T-cell (primary cell): ENCODE results near the gene ADCY10. TPM values are rescaled to one million over a fixed set of nuclear protein-coding genes. Genes with fewer than 3 reads are reported as not detected.

Experiments used
- ATAC-seq, 4 experiments: fragments of 200-7000 bp in 3 of 4; fragments of 150-1000 bp in 1 of 4; cut with Tn5 transposase; replicated peaks in 1 of 4; 1 replicate in 3 of 4; 2 replicates in 1 of 4; pipeline ENCODE4 v1.10.0; 2021; ENCODE audit warnings: moderate library complexity in 3 of 4, mild to moderate bottlenecking in 2 of 4, moderate number of reproducible peaks in 1 of 4
- CTCF ChIA-PET, 2 donors: fragments of 300-600 bp; sonication (Branson Sonifier 250); formaldehyde crosslinking; loops; one replicate each; lab custom pipeline; 2022; ENCODE audit warnings: antibody characterized with exemption in 2 of 2; lab: Charles Lee
- POLR2A ChIA-PET, 2 donors: fragments of 300-600 bp; sonication (Branson Sonifier 250); formaldehyde crosslinking; loops; one replicate each; lab custom pipeline; 2022; ENCODE audit warnings: antibody characterized with exemption in 2 of 2; lab: Charles Lee
- DNase-seq, 35 experiments: peaks; one replicate each; pipeline versions ENCODE4 v3.0.0 to v3.0.0-alpha.2; 2013 to 2023
- H3K27ac ChIP-seq: one replicate; pipeline ENCODE4 v1.5.1; 2013; ENCODE audit warnings: low read length
- H3K27me3 ChIP-seq, 2 experiments: replicated peaks in 1 of 2; 1 replicate in 1 of 2; 2 replicates in 1 of 2; pipeline versions ENCODE4 v1.6.1 to v1.7.0; 2013; ENCODE audit warnings: low read length in 1 of 2, mixed read lengths in 1 of 2; ENCODE audit not compliant: control insufficient read depth in 2 of 2, insufficient read depth in 2 of 2; ENCODE audit errors: extremely low read depth in 1 of 2
- H3K36me3 ChIP-seq, 2 donors: 1 replicate in 1 of 2; 2 replicates in 1 of 2; pipeline versions ENCODE4 v1.6.1 to v1.7.0; 2013; ENCODE audit warnings: low read length in 1 of 2; ENCODE audit not compliant: control insufficient read depth in 2 of 2, insufficient read depth in 1 of 2; ENCODE audit errors: extremely low read depth in 1 of 2
- H3K4me1 ChIP-seq, 2 experiments: 1 replicate in 1 of 2; 2 replicates in 1 of 2; pipeline versions ENCODE4 v1.6.1 to v1.7.0; 2013; ENCODE audit warnings: low read length in 2 of 2, mixed read lengths in 1 of 2; ENCODE audit not compliant: insufficient read depth in 2 of 2, control insufficient read depth in 1 of 2; ENCODE audit errors: extremely low read depth in 1 of 2
- H3K4me3 ChIP-seq, 2 donors: 1 replicate in 1 of 2; 2 replicates in 1 of 2; pipeline versions ENCODE4 v1.5.1 to v1.7.0; 2013; ENCODE audit warnings: mild to moderate bottlenecking in 2 of 2, low read length in 1 of 2, moderate library complexity in 1 of 2; ENCODE audit not compliant: control insufficient read depth in 1 of 2; ENCODE audit errors: extremely low read depth in 1 of 2
- H3K9me3 ChIP-seq: 2 replicates; pipeline ENCODE4 v1.7.0; 2013
- H3K27ac Mint-ChIP-seq, 2 donors: one replicate each; pipeline ENCODE4 v1.8.0; 2020 to 2021; ENCODE audit warnings: mild to moderate bottlenecking in 2 of 2, mixed read lengths in 2 of 2
- H3K27me3 Mint-ChIP-seq, 2 donors: one replicate each; pipeline ENCODE4 v1.8.0; 2021 to 2022; ENCODE audit warnings: mixed read lengths in 2 of 2
- H3K36me3 Mint-ChIP-seq: one replicate; pipeline ENCODE4 v1.8.0; 2021; ENCODE audit warnings: mixed read lengths
- H3K4me1 Mint-ChIP-seq, 3 donors: one replicate each; pipeline ENCODE4 v1.8.0; 2020 to 2022; ENCODE audit warnings: mixed read lengths in 3 of 3, mild to moderate bottlenecking in 1 of 3
- H3K4me3 Mint-ChIP-seq, 3 donors: one replicate each; pipeline ENCODE4 v1.8.0; 2020 to 2022; ENCODE audit warnings: mild to moderate bottlenecking in 3 of 3, mixed read lengths in 3 of 3, moderate library complexity in 3 of 3
- H3K9me3 Mint-ChIP-seq, 3 donors: one replicate each; pipeline ENCODE4 v1.8.0; 2020 to 2022; ENCODE audit warnings: mixed read lengths in 3 of 3
- WGBS: methylation state at CpG from one replicate; pipeline ENCODE4 v1.1.5; 2013; ENCODE audit warnings: missing lambda C conversion rate; ENCODE audit not compliant: insufficient coverage; 5-methylcytosine and 5-hydroxymethylcytosine counted together
- total RNA-seq, 35 experiments: library from RNA in 6 of 35; stranded (reverse) in 6 of 35; fragments of 120-200 nt in 1 of 35; gene quantifications; one replicate each; pipeline versions ENCODE4 v1.2.1 to v1.2.4 and lab custom pipeline; 2013 to 2026

ADCY10 gene
- total RNA-seq, 5 donors from 2014 or later (not counting 1 experiment from before 2014, with no cell fraction given): 0.06 to 0.82 (median 0.44) TPM

GRCh38 chr1:167781558-167781957, 132.4 kb downstream of the ADCY10 start:
- peaks cover 3 to 20% (median 10%) of the 10 kb centered on the region in 3 donors for H3K9me3 Mint-ChIP-seq
- ChIA-PET POLR2A (interaction anchor here in 1 of 2 donors (1.2 kb wide), 1 partner anchor 819 kb away, joined by 3 read pairs; no protein-coding TSS in a partner anchor), CTCF (interaction anchor here in 1 of 2 donors (0.5 kb wide), 1 partner anchor 65 kb away, joined by 3 read pairs; no protein-coding TSS in a partner anchor)
- DNase-seq: no peak
- no peak overlapping the region for H3K4me3 Mint-ChIP-seq
- Histone ChIP-seq H3K27me3 (no peaks in the 10 kb centered on the region), H3K9me3 (no peaks in the 10 kb centered on the region), H3K27ac (no peak overlapping the region), H3K4me3 (no peak overlapping the region), H3K36me3 (no peaks in the 10 kb centered on the region), H3K4me1 (peaks cover 0 to 5% of the 10 kb centered on the region in 2 experiments)
- H3K36me3 Mint-ChIP-seq: peaks cover 31% of the 10 kb centered on the region
- no peak overlapping the region for H3K27ac Mint-ChIP-seq
- no peaks in the 10 kb centered on the region for H3K27me3 Mint-ChIP-seq
- no CpG with 5 or more reads among the region's 2 CpGs for WGBS
- peaks cover 5 to 10% (median 10%) of the 10 kb centered on the region in 3 donors for H3K4me1 Mint-ChIP-seq
- ATAC-seq: no peak

GRCh38 chr1:167777269-167777650, 136.7 kb downstream of the ADCY10 start:
- peak in 1 of 4 experiments; percentile 42 for ATAC-seq
- H3K36me3 Mint-ChIP-seq: peaks cover 40% of the 10 kb centered on the region

GRCh38 chr1:167776616-167777268, 137.2 kb downstream of the ADCY10 start:
- Histone ChIP-seq H3K36me3 (peaks cover 0 to 3% of the 10 kb centered on the region in 2 donors), H3K9me3 (no peaks in the 10 kb centered on the region), H3K27me3 (no peaks in the 10 kb centered on the region), H3K4me3 (no peak overlapping the region), H3K27ac (no peak overlapping the region), H3K4me1 (peaks cover 0 to 13% of the 10 kb centered on the region in 2 experiments)
- ChIA-PET CTCF (interaction anchor here in 1 of 2 donors (0.5 kb wide), 1 partner anchor 21 kb away, joined by 3 read pairs; no protein-coding TSS in a partner anchor), POLR2A (no interaction called here)
- Mint-ChIP-seq H3K4me3 (no peak overlapping the region), H3K4me1 (peaks cover 5 to 17% (median 12%) of the 10 kb centered on the region in 3 donors), H3K27ac (peak overlapping the region; percentile 29 to 66), H3K9me3 (peaks cover 3 to 18% (median 7%) of the 10 kb centered on the region in 3 donors), H3K27me3 (no peaks in the 10 kb centered on the region), H3K36me3 (peaks cover 42% of the 10 kb centered on the region)
- ATAC-seq (no peak), DNase-seq (no peak)
- 20% methylated on average over 1 of the region's 1 CpG for WGBS

More at GRCh38 chr1:167777269-167777650, 136.7 kb downstream of the ADCY10 start:
- H3K9me3 ChIP-seq: no peaks in the 10 kb centered on the region
- ChIA-PET POLR2A (no interaction called here), CTCF (no interaction called here)
- peaks cover 0 to 3% of the 10 kb centered on the region in 2 donors for H3K36me3 ChIP-seq
- H3K4me3 Mint-ChIP-seq: no peak overlapping the region
- DNase-seq: no peak
- no peak overlapping the region for H3K27ac ChIP-seq
- H3K4me1 Mint-ChIP-seq: peaks cover 5 to 17% (median 12%) of the 10 kb centered on the region in 3 donors
- H3K27me3 ChIP-seq: no peaks in the 10 kb centered on the region
- 75% methylated on average over 5 of the region's 5 CpGs for WGBS
- H3K4me3 ChIP-seq: no peak overlapping the region
- no peaks in the 10 kb centered on the region for H3K27me3 Mint-ChIP-seq
- H3K27ac Mint-ChIP-seq: peak overlapping the region; percentile 29 to 40
- H3K9me3 Mint-ChIP-seq: peaks cover 3 to 20% (median 10%) of the 10 kb centered on the region in 3 donors
- peaks cover 0 to 13% of the 10 kb centered on the region in 2 experiments for H3K4me1 ChIP-seq

GRCh38 chr1:167776151-167776550, 137.8 kb downstream of the ADCY10 start:
- POLR2A ChIA-PET: no interaction called here
- Histone ChIP-seq H3K9me3 (no peaks in the 10 kb centered on the region), H3K36me3 (peaks cover 0 to 3% of the 10 kb centered on the region in 2 donors), H3K27ac (no peak overlapping the region), H3K4me1 (peaks cover 0 to 13% of the 10 kb centered on the region in 2 experiments), H3K27me3 (no peaks in the 10 kb centered on the region), H3K4me3 (no peak overlapping the region)
- peaks cover 5 to 17% (median 12%) of the 10 kb centered on the region in 3 donors for H3K4me1 Mint-ChIP-seq
- H3K36me3 Mint-ChIP-seq: peaks cover 42% of the 10 kb centered on the region
- no peak overlapping the region for H3K4me3 Mint-ChIP-seq
- H3K27ac Mint-ChIP-seq: no peak overlapping the region
- no peak for DNase-seq
- no peaks in the 10 kb centered on the region for H3K27me3 Mint-ChIP-seq
- WGBS: 71% methylated on average over 1 of the region's 1 CpG
- peaks cover 3 to 16% (median 7%) of the 10 kb centered on the region in 3 donors for H3K9me3 Mint-ChIP-seq
- no peak for ATAC-seq
- CTCF ChIA-PET: no interaction called here

- DNase-seq (no peak), ATAC-seq (no peak)
- Histone ChIP-seq H3K27ac (no peak overlapping the region), H3K4me3 (no peak overlapping the region), H3K9me3 (no peaks in the 10 kb centered on the region), H3K27me3 (no peaks in the 10 kb centered on the region), H3K36me3 (peaks cover 0 to 3% of the 10 kb centered on the region in 2 donors), H3K4me1 (peaks cover 0 to 13% of the 10 kb centered on the region in 2 experiments)
- Mint-ChIP-seq H3K27ac (no peak overlapping the region), H3K4me3 (no peak overlapping the region), H3K27me3 (no peaks in the 10 kb centered on the region), H3K9me3 (peaks cover 0 to 7% (median 3%) of the 10 kb centered on the region in 3 donors), H3K4me1 (peaks cover 5 to 17% (median 12%) of the 10 kb centered on the region in 3 donors), H3K36me3 (peaks cover 39% of the 10 kb centered on the region)
- ChIA-PET CTCF (no interaction called here), POLR2A (interaction anchor here in 1 of 2 donors (0.6 kb wide), 1 partner anchor 147 kb away, joined by 3 read pairs; no protein-coding TSS in a partner anchor)
- no CpG with 5 or more reads among the region's 2 CpGs for WGBS
Measured at GRCh38 chr1:167775178-167775577, 138.8 kb downstream of the ADCY10 start.

GRCh38 chr1:167774710-167775109, 139.2 kb downstream of the ADCY10 start:
- Mint-ChIP-seq H3K9me3 (peaks cover 0 to 3% (median 0%) of the 10 kb centered on the region in 3 donors), H3K27me3 (no peaks in the 10 kb centered on the region), H3K27ac (no peak overlapping the region), H3K36me3 (peaks cover 39% of the 10 kb centered on the region), H3K4me3 (no peak overlapping the region), H3K4me1 (peaks cover 5 to 17% (median 12%) of the 10 kb centered on the region in 3 donors)
- H3K27me3 ChIP-seq: no peaks in the 10 kb centered on the region
- CTCF ChIA-PET: no interaction called here
- H3K4me1 ChIP-seq: peaks cover 0 to 13% of the 10 kb centered on the region in 2 experiments
- DNase-seq (no peak), ATAC-seq (no peak)
- POLR2A ChIA-PET: no interaction called here
- no peaks in the 10 kb centered on the region for H3K9me3 ChIP-seq
- no peak overlapping the region for H3K27ac ChIP-seq
- peaks cover 0 to 3% of the 10 kb centered on the region in 2 donors for H3K36me3 ChIP-seq
- no peak overlapping the region for H3K4me3 ChIP-seq
